H1 (cell line): Measurements from ENCODE around the gene GPC3. TPM values are rescaled to one million over a fixed set of nuclear protein-coding genes. Genes with fewer than 3 reads are reported as not detected.

Source experiments
- CTCF ChIA-PET: fragments of 300-600 bp; sonication (Branson Sonifier 250); formaldehyde crosslinking; loops from one replicate; lab custom pipeline; 2021; ENCODE audit not compliant: partially characterized antibody; lab: Charles Lee
- POLR2A ChIA-PET: fragments of 300-600 bp; sonication (Branson Sonifier 250); formaldehyde crosslinking; loops from one replicate; lab custom pipeline; 2021; ENCODE audit warnings: inconsistent platforms; ENCODE audit not compliant: partially characterized antibody; lab: Charles Lee
- DNase-seq, 2 experiments: peaks; one replicate each; pipeline versions ENCODE4 v3.0.0 to v3.0.0-alpha.2; 2010 to 2022; ENCODE audit warnings: low spot score in 2 of 2, low read depth in 1 of 2, mixed read lengths in 1 of 2
- FAIRE-seq: peaks from 2 replicates; lab custom pipeline; 2011; peaks lifted over from hg19 to GRCh38; lab: Jason Lieb, UNC
- H2AFZ ChIP-seq: 2 replicates; pipeline ENCODE4 v1.8.1; 2012; ENCODE audit warnings: low read length, inconsistent platforms
- H2AK5ac ChIP-seq: 2 replicates; pipeline ENCODE4 v1.6.1; 2013; ENCODE audit warnings: low read depth, low read length
- H2BK120ac ChIP-seq: replicated peaks from 2 replicates; pipeline ENCODE3; 2013; ENCODE audit warnings: low read depth, low read length, inconsistent platforms
- H2BK12ac ChIP-seq: 2 replicates; pipeline ENCODE4 v1.6.1; 2013; ENCODE audit warnings: low read depth, low read length
- H2BK15ac ChIP-seq: 2 replicates; pipeline ENCODE4 v1.6.1; 2013; ENCODE audit warnings: low read length
- H2BK20ac ChIP-seq: 2 replicates; pipeline ENCODE4 v1.6.1; 2013; ENCODE audit warnings: low read length
- H2BK5ac ChIP-seq: 2 replicates; pipeline ENCODE4 v1.6.1; 2013; ENCODE audit warnings: low read depth, low read length
- H3K14ac ChIP-seq: 2 replicates; pipeline ENCODE4 v1.6.1; 2013; ENCODE audit warnings: inconsistent platforms; ENCODE audit not compliant: insufficient read length
- H3K18ac ChIP-seq: 2 replicates; pipeline ENCODE4 v1.6.1; 2013; ENCODE audit warnings: low read length; ENCODE audit errors: extremely low read depth
- H3K23ac ChIP-seq: 2 replicates; pipeline ENCODE4 v1.6.1; 2013; ENCODE audit warnings: inconsistent platforms; ENCODE audit not compliant: insufficient read length
- H3K23me2 ChIP-seq: 2 replicates; pipeline ENCODE4 v1.6.1; 2013; ENCODE audit warnings: low read depth, low read length
- H3K27ac ChIP-seq: 2 replicates; pipeline ENCODE4 v1.6.1; 2011; ENCODE audit warnings: low read depth, low read length, inconsistent platforms
- H3K27me3 ChIP-seq, 4 experiments: replicated peaks in 1 of 4; 1 replicate in 1 of 4; 2 replicates in 3 of 4; pipeline versions ENCODE4 v1.6.1 to v1.8.1; 2011 to 2013; ENCODE audit warnings: low read length in 3 of 4, mild to moderate bottlenecking in 3 of 4, inconsistent platforms in 2 of 4, mixed read lengths in 2 of 4, moderate library complexity in 1 of 4; ENCODE audit not compliant: control insufficient read depth in 3 of 4, insufficient read depth in 3 of 4; ENCODE audit errors: extremely low read depth in 1 of 4
- H3K36me3 ChIP-seq, 4 experiments: 2 replicates each; pipeline versions ENCODE4 v1.6.1 to v1.8.1; 2011 to 2013; ENCODE audit warnings: mild to moderate bottlenecking in 4 of 4, low read length in 3 of 4, moderate library complexity in 2 of 4, control low read depth in 1 of 4, inconsistent platforms in 1 of 4; ENCODE audit not compliant: insufficient read depth in 4 of 4, control insufficient read depth in 2 of 4
- H3K4ac ChIP-seq: replicated peaks from 2 replicates; pipeline ENCODE3; 2013; ENCODE audit warnings: low read length, low read depth, mixed read lengths, inconsistent platforms; ENCODE audit not compliant: insufficient read length
- H3K4me1 ChIP-seq, 4 experiments: replicated peaks in 1 of 4; 1 replicate in 1 of 4; 2 replicates in 3 of 4; pipeline versions ENCODE4 v1.6.1 to v1.8.1; 2011 to 2013; ENCODE audit warnings: low read length in 3 of 4, inconsistent platforms in 2 of 4, mixed read lengths in 1 of 4; ENCODE audit not compliant: insufficient read depth in 4 of 4, control insufficient read depth in 3 of 4
- H3K4me2 ChIP-seq, 2 experiments: 2 replicates each; pipeline versions ENCODE4 v1.6.1 to v1.8.1; 2011 to 2013; ENCODE audit warnings: low read depth in 2 of 2, low read length in 2 of 2, control low read depth in 1 of 2, inconsistent platforms in 1 of 2, mild to moderate bottlenecking in 1 of 2; ENCODE audit not compliant: insufficient read depth in 1 of 2
- H3K4me3 ChIP-seq, 4 experiments: fragments of 200-600, 300-600 bp in 1 of 4; sonication (generic), shearing (Covaris generic), sonication (Bioruptor Twin) in 1 of 4; 2 replicates each; pipeline versions ENCODE4 v1.5.1 to v1.8.1; 2011 to 2016; ENCODE audit warnings: low read length in 4 of 4, low read depth in 3 of 4, control low read depth in 2 of 4, inconsistent platforms in 2 of 4, mild to moderate bottlenecking in 2 of 4, mixed read lengths in 1 of 4, moderate library complexity in 1 of 4; ENCODE audit not compliant: insufficient read depth in 2 of 4; ENCODE audit errors: extremely low read depth in 1 of 4
- H3K56ac ChIP-seq: replicated peaks from 2 replicates; pipeline ENCODE3; 2013; ENCODE audit warnings: low read depth, mild to moderate bottlenecking, mixed read lengths, low read length, inconsistent platforms; ENCODE audit not compliant: insufficient read length
- H3K79me1 ChIP-seq: 2 replicates; pipeline ENCODE4 v1.6.1; 2013; ENCODE audit warnings: low read depth, low read length, control low read depth
- H3K79me2 ChIP-seq, 2 experiments: 2 replicates each; pipeline versions ENCODE4 v1.6.1 to v1.8.1; 2012 to 2013; ENCODE audit warnings: low read length in 2 of 2, mild to moderate bottlenecking in 2 of 2, inconsistent platforms in 1 of 2; ENCODE audit not compliant: insufficient read depth in 2 of 2, control insufficient read depth in 1 of 2
- H3K9ac ChIP-seq, 4 experiments: replicated peaks in 1 of 4; 1 replicate in 1 of 4; 2 replicates in 3 of 4; pipeline versions ENCODE4 v1.6.1 to v1.8.1; 2011 to 2013; ENCODE audit warnings: low read depth in 3 of 4, low read length in 3 of 4, control low read depth in 2 of 4, mild to moderate bottlenecking in 2 of 4, moderate library complexity in 2 of 4, inconsistent platforms in 1 of 4; ENCODE audit errors: extremely low read depth in 1 of 4
- H3K9me3 ChIP-seq, 2 experiments: 2 replicates each; pipeline versions ENCODE4 v1.6.1 to v1.8.1; 2012 to 2013; ENCODE audit warnings: mild to moderate bottlenecking in 2 of 2, moderate library complexity in 2 of 2, control low read depth in 1 of 2, inconsistent platforms in 1 of 2, low read depth in 1 of 2, low read length in 1 of 2, mixed read lengths in 1 of 2; ENCODE audit not compliant: insufficient read depth in 2 of 2
- H4K20me1 ChIP-seq, 2 experiments: replicated peaks in 1 of 2; 2 replicates each; pipeline versions ENCODE3 to v1.8.1; 2011 to 2013; ENCODE audit warnings: inconsistent platforms in 2 of 2, low read length in 2 of 2, mild to moderate bottlenecking in 1 of 2; ENCODE audit not compliant: insufficient read depth in 2 of 2, control insufficient read depth in 1 of 2
- H4K5ac ChIP-seq: 2 replicates; pipeline ENCODE4 v1.6.1; 2013; ENCODE audit warnings: low read length, low read depth, mixed read lengths, inconsistent platforms; ENCODE audit not compliant: insufficient read length
- H4K8ac ChIP-seq: 2 replicates; pipeline ENCODE4 v1.8.0; 2013; ENCODE audit warnings: mild to moderate bottlenecking, moderate library complexity, low read length, inconsistent platforms; ENCODE audit not compliant: insufficient read depth; ENCODE audit errors: extremely low read depth
- H4K91ac ChIP-seq: replicated peaks from 2 replicates; pipeline ENCODE3; 2013; ENCODE audit warnings: low read length, mixed read lengths, inconsistent platforms; ENCODE audit not compliant: insufficient read length
- JUND ChIP-seq: IDR thresholded peaks from 2 replicates; pipeline ENCODE4 v1.6.1; 2011; ENCODE audit warnings: mild to moderate bottlenecking, improper control_type of control experiment, low read length
- NANOG ChIP-seq: IDR thresholded peaks from 2 replicates; pipeline ENCODE4 v1.6.1; 2011; ENCODE audit warnings: low read length, low read depth, mild to moderate bottlenecking, inconsistent platforms; ENCODE audit not compliant: insufficient read depth, poor library complexity, severe bottlenecking
- RAD21 ChIP-seq, 2 experiments: IDR thresholded peaks in 1 of 2; conservative IDR thresholded peaks in 1 of 2; 2 replicates each; pipeline ENCODE4 v1.6.1; 2011; ENCODE audit warnings: low read depth in 2 of 2, low read length in 2 of 2, improper control_type of control experiment in 1 of 2, inconsistent platforms in 1 of 2, mild to moderate bottlenecking in 1 of 2, moderate library complexity in 1 of 2
- TEAD4 ChIP-seq: IDR thresholded peaks from 2 replicates; pipeline ENCODE4 v1.6.1; 2012; ENCODE audit warnings: low read depth, low read length, inconsistent platforms, mixed read lengths
- WGBS, 2 experiments: shearing (Covaris generic) in 1 of 2; methylation state at CpG; one replicate each; pipeline versions ENCODE4 v1.1.6 to v1.1.7; 2013 to 2015; ENCODE audit warnings: low lambda C conversion rate in 2 of 2, mixed read lengths in 2 of 2, inconsistent platforms in 1 of 2, low coverage in 1 of 2, missing lambda C conversion rate in 1 of 2; ENCODE audit not compliant: insufficient replicate concordance in 2 of 2, insufficient coverage in 1 of 2, insufficient read length in 1 of 2; ENCODE audit errors: extremely low coverage in 1 of 2, missing lambda C conversion rate in 1 of 2; 5-methylcytosine and 5-hydroxymethylcytosine counted together
- polyA plus RNA-seq, 7 experiments: library from polyadenylated mRNA; depleted of rRNA in 3 of 7; stranded (reverse) in 5 of 7; unstranded in 2 of 7; fragments of >200 nt in 5 of 7; fragments of 200-250 nt in 2 of 7; gene quantifications; 1 replicate in 5 of 7; 2 replicates in 1 of 7; 4 replicates in 1 of 7; pipeline versions ENCODE4 v1.2.1 to v1.2.3, GENCODE V29; 2011 to 2013; ENCODE audit warnings: missing spikeins in 2 of 7, mixed read lengths in 2 of 7
- total RNA-seq: library from RNA; stranded (reverse); fragmentation: NEBNext Ultra II Directional; extraction: Animal tissue kit (Norgen Biotek cat#: 25700); gene quantifications from 2 replicates; pipeline ENCODE4 v1.2.1, GENCODE V29; 2021
- TF ChIP-seq, protein P1 (sequence below), 3 experiments: IDR thresholded peaks; 1 replicate in 2 of 3; 2 replicates in 1 of 3; pipeline versions ENCODE4 v1.5.1 to v1.6.1; 2011; ENCODE audit warnings: low read length in 3 of 3, mild to moderate bottlenecking in 3 of 3, inconsistent platforms in 2 of 3, low read depth in 1 of 3, moderate library complexity in 1 of 3; ENCODE audit not compliant: insufficient read depth in 1 of 3; ENCODE audit errors: control extremely low read depth in 1 of 3

GPC3 gene
- total and polyA plus RNA-seq, 2 of the 8 experiments (the other 6 are each of a cell fraction or from before 2014, with no cell fraction given), result 64.8 to 71.9 TPM

- no peak overlapping the region for H3K9ac ChIP-seq
- H3K23ac ChIP-seq, result no peak overlapping the region
- no peak overlapping the region for H2BK15ac ChIP-seq
- no peak overlapping the region for H3K4me3 ChIP-seq
- H3K4me2 ChIP-seq, result no peak overlapping the region; a peak in 2 of 4 replicates
- no peak overlapping the region for H3K18ac ChIP-seq
- H4K20me1 ChIP-seq, result no peaks in the 10 kb centered on the region
- no peak overlapping the region for H4K5ac ChIP-seq
- no peaks in the 10 kb centered on the region for H3K27me3 ChIP-seq
- 44% methylated on average over 2 of the region's 4 CpGs; no CpG with 5 or more reads in 1 of the 2 experiments for WGBS, 2 experiments
- H3K27ac ChIP-seq, result no peak overlapping the region
- CTCF ChIA-PET, result interaction anchor here (0.6 to 1.9 kb wide), 7 partner anchors 8 to 330 kb away, joined by 3 to 5 read pairs (median 3); no protein-coding TSS in a partner anchor
- TF ChIP-seq, protein P1, sequence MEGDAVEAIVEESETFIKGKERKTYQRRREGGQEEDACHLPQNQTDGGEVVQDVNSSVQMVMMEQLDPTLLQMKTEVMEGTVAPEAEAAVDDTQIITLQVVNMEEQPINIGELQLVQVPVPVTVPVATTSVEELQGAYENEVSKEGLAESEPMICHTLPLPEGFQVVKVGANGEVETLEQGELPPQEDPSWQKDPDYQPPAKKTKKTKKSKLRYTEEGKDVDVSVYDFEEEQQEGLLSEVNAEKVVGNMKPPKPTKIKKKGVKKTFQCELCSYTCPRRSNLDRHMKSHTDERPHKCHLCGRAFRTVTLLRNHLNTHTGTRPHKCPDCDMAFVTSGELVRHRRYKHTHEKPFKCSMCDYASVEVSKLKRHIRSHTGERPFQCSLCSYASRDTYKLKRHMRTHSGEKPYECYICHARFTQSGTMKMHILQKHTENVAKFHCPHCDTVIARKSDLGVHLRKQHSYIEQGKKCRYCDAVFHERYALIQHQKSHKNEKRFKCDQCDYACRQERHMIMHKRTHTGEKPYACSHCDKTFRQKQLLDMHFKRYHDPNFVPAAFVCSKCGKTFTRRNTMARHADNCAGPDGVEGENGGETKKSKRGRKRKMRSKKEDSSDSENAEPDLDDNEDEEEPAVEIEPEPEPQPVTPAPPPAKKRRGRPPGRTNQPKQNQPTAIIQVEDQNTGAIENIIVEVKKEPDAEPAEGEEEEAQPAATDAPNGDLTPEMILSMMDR (IDR thresholded peaks at IDR 0.05; ENCODE audit: control extremely low read depth in 1 of 3, insufficient read depth in 1 of 3, low read depth in 1 of 3, low read length in 3 of 3), result peak in 2 of 3 experiments; percentile 27 to 40; a peak in 2 of 4 replicates
- TF ChIP-seq TEAD4, result no peak
- peak; percentile 36 to 49; a peak in 2 of 4 replicates for TF ChIP-seq RAD21 (IDR thresholded peaks at IDR 0.05 in 1 of 2, conservative IDR thresholded peaks at IDR 0.05 in 1 of 2; ENCODE audit: low read depth in 2 of 2, low read length in 2 of 2)
- no peak for TF ChIP-seq JUND
- no peak for TF ChIP-seq NANOG
- no peak overlapping the region for H4K8ac ChIP-seq
- H4K91ac ChIP-seq, result no peak overlapping the region
- no peak overlapping the region for H2AFZ ChIP-seq
- H3K9me3 ChIP-seq, result no peaks in the 10 kb centered on the region
- POLR2A ChIA-PET, result no interaction called here
- H2AK5ac ChIP-seq, result no peak overlapping the region
- H3K23me2 ChIP-seq, result no peaks in the 10 kb centered on the region
- H3K56ac ChIP-seq, result no peak overlapping the region
- H2BK120ac ChIP-seq, result no peak overlapping the region
- H3K79me2 ChIP-seq, result no peaks in the 10 kb centered on the region
- no peak for DNase-seq
- peaks cover 0 to 3% (median 0%) of the 10 kb centered on the region in 4 experiments; a peak in 1 of 8 replicates for H3K36me3 ChIP-seq
- H3K14ac ChIP-seq, result no peak overlapping the region
- H3K79me1 ChIP-seq, result no peaks in the 10 kb centered on the region
- no peak overlapping the region for H2BK20ac ChIP-seq
- H2BK5ac ChIP-seq, result no peak overlapping the region
- no peak overlapping the region for H3K4ac ChIP-seq
- peaks cover 0 to 4% (median 3%) of the 10 kb centered on the region in 4 experiments; a peak in 4 of 7 replicates for H3K4me1 ChIP-seq
- FAIRE-seq, result peak; percentile 90
- no peak overlapping the region for H2BK12ac ChIP-seq
These were observed 58.6 kb downstream of the GPC3 start for GRCh38 chrX:133926809-133927208.
